HepG2 (cell line): ENCODE data around the gene SLC22A31. TPM values are rescaled to one million over a fixed set of nuclear protein-coding genes. Genes with fewer than 3 reads are reported as not detected.
A peak's percentile ranks its signal among the peaks of the same experiment; 100 is the strongest.

Experiments used
- HNF4G ChIP-seq, 2 experiments: sonication (generic) in 1 of 2; formaldehyde crosslinking in 1 of 2; IDR thresholded peaks; 2 replicates each; pipeline versions ENCODE4 v1.4.0 to v1.6.1; 2011 to 2020; ENCODE audit warnings: borderline replicate concordance in 2 of 2, low read depth in 2 of 2, mild to moderate bottlenecking in 2 of 2, low read length in 1 of 2, missing genetic modification reagents in 1 of 2, moderate library complexity in 1 of 2
- JARID2 ChIP-seq: sonication (generic); formaldehyde crosslinking; IDR thresholded peaks from 2 replicates; pipeline ENCODE4 v1.8.1; 2023; ENCODE audit warnings: missing genetic modification reagents, inconsistent platforms; ENCODE audit not compliant: insufficient replicate concordance
- KDM3A ChIP-seq: IDR thresholded peaks from 2 replicates; pipeline ENCODE4 v1.6.1; 2018; ENCODE audit warnings: low read depth, missing compliant biosample characterization
- KLF12 ChIP-seq: sonication (generic); formaldehyde crosslinking; IDR thresholded peaks from 2 replicates; pipeline ENCODE4 v1.4.0; 2020; ENCODE audit warnings: missing genetic modification reagents, borderline replicate concordance
- MATR3 ChIP-seq: sonication (generic); formaldehyde crosslinking; IDR thresholded peaks from 2 replicates; pipeline ENCODE4 v1.4.0; 2020; ENCODE audit warnings: missing genetic modification reagents
- MBNL3 ChIP-seq: fragments of 250-450 bp; sonication (Bioruptor Pico); conservative IDR thresholded peaks from 2 replicates; pipeline ENCODE4 v1.8.0; 2022; ENCODE audit warnings: mild to moderate bottlenecking, inconsistent platforms
- MIER2 ChIP-seq: IDR thresholded peaks from 2 replicates; pipeline ENCODE4 v1.6.1; 2016; ENCODE audit warnings: missing biosample characterization, missing genetic modification reagents
- MLLT10 ChIP-seq: sonication (generic); formaldehyde crosslinking; IDR thresholded peaks from 2 replicates; pipeline ENCODE4 v1.4.0; 2020; ENCODE audit warnings: missing genetic modification reagents
- NFE2L2 ChIP-seq: fragments of 150-350 bp; IDR thresholded peaks from 2 replicates; pipeline ENCODE4 v1.6.1; 2014; ENCODE audit warnings: low read length
- NR2F6 ChIP-seq, 2 experiments: IDR thresholded peaks; 2 replicates each; pipeline ENCODE4 v1.6.1; 2016; ENCODE audit warnings: antibody characterized with exemption in 1 of 2, mild to moderate bottlenecking in 1 of 2
- POLR2G ChIP-seq: fragments of 200-400 bp; formaldehyde crosslinking; IDR thresholded peaks from 2 replicates; pipeline ENCODE4 v1.6.1; 2018; ENCODE audit warnings: mild to moderate bottlenecking, low read depth, low read length, moderate library complexity
- RBM22 ChIP-seq: fragments of 200-400 bp; formaldehyde crosslinking; optimal IDR thresholded peaks from 2 replicates; pipeline ENCODE3; 2017; ENCODE audit warnings: mild to moderate bottlenecking, low read length, moderate library complexity
- RFX3 ChIP-seq: IDR thresholded peaks from 2 replicates; pipeline ENCODE4 v1.6.1; 2016; ENCODE audit warnings: missing biosample characterization, missing genetic modification reagents
- SNAI1 ChIP-seq: sonication (generic); formaldehyde crosslinking; IDR thresholded peaks from 2 replicates; pipeline ENCODE4 v1.5.0; 2020; ENCODE audit warnings: mild to moderate bottlenecking, missing genetic modification reagents, borderline replicate concordance
- ZFX ChIP-seq: sonication (generic); formaldehyde crosslinking; IDR thresholded peaks from 2 replicates; pipeline ENCODE4 v1.4.0; 2020; ENCODE audit warnings: mild to moderate bottlenecking, low read depth, missing genetic modification reagents, moderate library complexity
- ZMAT5 ChIP-seq: sonication (generic); formaldehyde crosslinking; IDR thresholded peaks from 2 replicates; pipeline ENCODE4 v1.5.0; 2020; ENCODE audit warnings: mild to moderate bottlenecking, low read depth, missing genetic modification reagents, borderline replicate concordance
- ZNF264 ChIP-seq: sonication (generic); formaldehyde crosslinking; IDR thresholded peaks from 2 replicates; pipeline ENCODE4 v1.4.0; 2020; ENCODE audit warnings: missing genetic modification reagents
- ZNF30 ChIP-seq: sonication (generic); formaldehyde crosslinking; IDR thresholded peaks from 2 replicates; pipeline ENCODE4 v1.5.0; 2020; ENCODE audit warnings: mild to moderate bottlenecking, missing genetic modification reagents
- ZNF451 ChIP-seq: sonication (generic); formaldehyde crosslinking; IDR thresholded peaks from 2 replicates; pipeline ENCODE4 v1.5.0; 2020; ENCODE audit warnings: mild to moderate bottlenecking, missing genetic modification reagents
- ZNF557 ChIP-seq: sonication (generic); formaldehyde crosslinking; IDR thresholded peaks from 2 replicates; pipeline ENCODE4 v1.4.0; 2020; ENCODE audit warnings: missing genetic modification reagents
- ZNF564 ChIP-seq: sonication (generic); formaldehyde crosslinking; IDR thresholded peaks from 2 replicates; pipeline ENCODE4 v1.8.1; 2023; ENCODE audit warnings: mild to moderate bottlenecking, missing genetic modification reagents
- ZNF619 ChIP-seq: sonication (generic); formaldehyde crosslinking; IDR thresholded peaks from 2 replicates; pipeline ENCODE4 v1.4.0; 2020; ENCODE audit warnings: mild to moderate bottlenecking, missing genetic modification reagents
- ZNF737 ChIP-seq: sonication (generic); formaldehyde crosslinking; IDR thresholded peaks from 2 replicates; pipeline ENCODE4 v1.5.0; 2020; ENCODE audit warnings: missing genetic modification reagents, mild to moderate bottlenecking, borderline replicate concordance
- ZNF775 ChIP-seq: sonication (generic); formaldehyde crosslinking; IDR thresholded peaks from 2 replicates; pipeline ENCODE4 v1.4.0; 2020; ENCODE audit warnings: missing genetic modification reagents, mild to moderate bottlenecking, moderate library complexity, borderline replicate concordance
- ZNF788 ChIP-seq: sonication (generic); formaldehyde crosslinking; IDR thresholded peaks from 2 replicates; pipeline ENCODE4 v1.5.0; 2020; ENCODE audit warnings: mild to moderate bottlenecking, missing genetic modification reagents, borderline replicate concordance
- ZUFSP ChIP-seq: sonication (generic); formaldehyde crosslinking; IDR thresholded peaks from 2 replicates; pipeline ENCODE4 v1.9.0; 2021; ENCODE audit warnings: missing genetic modification reagents, mild to moderate bottlenecking, borderline replicate concordance
- polyA plus RNA-seq, 8 experiments: library from polyadenylated mRNA; depleted of rRNA in 3 of 8; stranded (reverse) in 7 of 8; unstranded in 1 of 8; fragments of >200 nt; fragmentation: Illumina TruSeq in 4 of 8; extraction: Trizol in 4 of 8; gene quantifications; 2 replicates each; pipeline versions ENCODE4 v1.2.1 to v1.2.3, GENCODE V29; 2011 to 2016; ENCODE audit warnings: low read depth in 4 of 8, missing spikeins in 1 of 8, mixed read lengths in 1 of 8; ENCODE audit not compliant: insufficient read depth in 1 of 8
- total RNA-seq, 5 experiments: library from RNA; depleted of rRNA; stranded (reverse); fragments of >200 nt; fragmentation: Illumina TruSeq; extraction: Trizol; gene quantifications; 2 replicates each; pipeline ENCODE4 v1.2.3, GENCODE V29; 2016; ENCODE audit warnings: low read depth in 1 of 5
- TF ChIP-seq, protein P1 (sequence below): sonication (generic); formaldehyde crosslinking; IDR thresholded peaks from 2 replicates; pipeline ENCODE4 v1.4.0; 2020; ENCODE audit warnings: missing genetic modification reagents, borderline replicate concordance
- TF ChIP-seq, protein P2 (sequence below): IDR thresholded peaks from 2 replicates; pipeline ENCODE4 v1.6.1; 2016; ENCODE audit warnings: mild to moderate bottlenecking, missing biosample characterization, missing genetic modification reagents

SLC22A31 gene
- total and polyA plus RNA-seq, 2 of the 13 experiments (the other 11 are each of a cell fraction or from before 2014, with no cell fraction given): 67.3 to 83.3 TPM

DNA sequence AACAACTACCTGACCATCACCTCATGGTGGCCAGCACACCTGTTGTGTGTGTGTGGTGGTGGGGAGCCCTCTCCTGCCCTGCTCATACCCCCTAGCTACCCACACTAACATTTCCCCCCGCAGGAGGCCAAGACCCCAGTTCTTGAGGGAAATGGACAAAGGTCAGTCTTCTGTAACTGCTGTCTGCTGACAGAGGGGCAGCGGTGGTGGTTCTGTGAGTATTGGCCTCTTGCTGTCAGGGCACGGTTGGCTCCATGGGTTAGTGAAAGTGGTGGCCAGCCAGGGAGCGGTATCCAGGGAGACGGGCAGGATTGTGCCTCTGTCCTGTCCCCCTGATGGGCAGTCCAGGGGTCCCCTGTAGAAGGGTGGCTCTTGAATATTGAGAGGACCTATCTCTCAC, 43.3 kb upstream of the SLC22A31 start (continued):
- no peak for TF ChIP-seq ZFX
- TF ChIP-seq KDM3A (CRISPR knock-in tag): no peak
- no peak for TF ChIP-seq ZNF775
- no peak for TF ChIP-seq RBM22
- TF ChIP-seq ZUFSP (CRISPR knock-in tag): no peak
- no peak for TF ChIP-seq ZNF30 (CRISPR knock-in tag)
- TF ChIP-seq, protein P1, sequence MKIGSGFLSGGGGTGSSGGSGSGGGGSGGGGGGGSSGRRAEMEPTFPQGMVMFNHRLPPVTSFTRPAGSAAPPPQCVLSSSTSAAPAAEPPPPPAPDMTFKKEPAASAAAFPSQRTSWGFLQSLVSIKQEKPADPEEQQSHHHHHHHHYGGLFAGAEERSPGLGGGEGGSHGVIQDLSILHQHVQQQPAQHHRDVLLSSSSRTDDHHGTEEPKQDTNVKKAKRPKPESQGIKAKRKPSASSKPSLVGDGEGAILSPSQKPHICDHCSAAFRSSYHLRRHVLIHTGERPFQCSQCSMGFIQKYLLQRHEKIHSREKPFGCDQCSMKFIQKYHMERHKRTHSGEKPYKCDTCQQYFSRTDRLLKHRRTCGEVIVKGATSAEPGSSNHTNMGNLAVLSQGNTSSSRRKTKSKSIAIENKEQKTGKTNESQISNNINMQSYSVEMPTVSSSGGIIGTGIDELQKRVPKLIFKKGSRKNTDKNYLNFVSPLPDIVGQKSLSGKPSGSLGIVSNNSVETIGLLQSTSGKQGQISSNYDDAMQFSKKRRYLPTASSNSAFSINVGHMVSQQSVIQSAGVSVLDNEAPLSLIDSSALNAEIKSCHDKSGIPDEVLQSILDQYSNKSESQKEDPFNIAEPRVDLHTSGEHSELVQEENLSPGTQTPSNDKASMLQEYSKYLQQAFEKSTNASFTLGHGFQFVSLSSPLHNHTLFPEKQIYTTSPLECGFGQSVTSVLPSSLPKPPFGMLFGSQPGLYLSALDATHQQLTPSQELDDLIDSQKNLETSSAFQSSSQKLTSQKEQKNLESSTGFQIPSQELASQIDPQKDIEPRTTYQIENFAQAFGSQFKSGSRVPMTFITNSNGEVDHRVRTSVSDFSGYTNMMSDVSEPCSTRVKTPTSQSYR (CRISPR knock-in tag): no peak
- no peak for TF ChIP-seq ZNF564 (CRISPR knock-in tag)
- TF ChIP-seq ZNF619 (CRISPR knock-in tag): no peak
- no peak for TF ChIP-seq NR2F6 (IDR thresholded peaks at IDR 0.05)
- TF ChIP-seq NR2F6 (CRISPR knock-in tag; IDR thresholded peaks at IDR 0.05): peak; percentile 42; the same call in 1 of the 2 replicates
- TF ChIP-seq KLF12: no peak
- TF ChIP-seq, protein P2, sequence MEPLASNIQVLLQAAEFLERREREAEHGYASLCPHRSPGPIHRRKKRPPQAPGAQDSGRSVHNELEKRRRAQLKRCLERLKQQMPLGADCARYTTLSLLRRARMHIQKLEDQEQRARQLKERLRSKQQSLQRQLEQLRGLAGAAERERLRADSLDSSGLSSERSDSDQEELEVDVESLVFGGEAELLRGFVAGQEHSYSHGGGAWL (CRISPR knock-in tag): no peak
- peak; percentile 47; the same call in 1 of the 2 replicates for TF ChIP-seq ZNF788 (CRISPR knock-in tag)
- no peak for TF ChIP-seq NFE2L2
- TF ChIP-seq ZNF737 (CRISPR knock-in tag): no peak
- no peak for TF ChIP-seq MATR3
- TF ChIP-seq POLR2G: no peak
- no peak for TF ChIP-seq JARID2 (CRISPR knock-in tag)
- TF ChIP-seq ZNF451 (CRISPR knock-in tag): 0 out of 2 replicates have a peak, but pooled peaks have one; percentile 43
- no peak for TF ChIP-seq RFX3 (CRISPR knock-in tag)
- TF ChIP-seq SNAI1 (CRISPR knock-in tag): no peak
- no peak for TF ChIP-seq ZNF557
- no peak for TF ChIP-seq MIER2 (CRISPR knock-in tag)
- no peak for TF ChIP-seq ZMAT5
- no peak for TF ChIP-seq ZNF264 (CRISPR knock-in tag)
- no peak for TF ChIP-seq MBNL3 (CRISPR knock-in tag)
- 0 out of 2 replicates have a peak, but pooled peaks have one; percentile 7 for TF ChIP-seq HNF4G (IDR thresholded peaks at IDR 0.05; ENCODE audit: borderline replicate concordance, low read depth, low read length)
- no peak for TF ChIP-seq HNF4G (CRISPR knock-in tag; IDR thresholded peaks at IDR 0.05; ENCODE audit: borderline replicate concordance, low read depth)
- no peak for TF ChIP-seq MLLT10 (CRISPR knock-in tag)
